Neural progenitor cell (in vitro differentiated cells): ENCODE measurements around the gene ANKRD12.

Experiments
- EZH2 ChIP-seq: fragments of 200-600 bp; sonication (generic); IDR thresholded peaks from 2 replicates; pipeline ENCODE4 v1.6.1; 2017; ENCODE audit warnings: antibody characterized with exemption, mild to moderate bottlenecking, moderate library complexity
- EZH2phosphoT487 ChIP-seq: fragments of 200-600 bp; sonication (generic); IDR thresholded peaks from 2 replicates; pipeline ENCODE4 v1.6.1; 2017; ENCODE audit warnings: antibody characterized with exemption
- TF ChIP-seq, protein P1 (sequence below): fragments of 200-600 bp; sonication (generic); IDR thresholded peaks from 2 replicates; pipeline ENCODE4 v1.5.1; 2017; ENCODE audit warnings: antibody characterized with exemption, mild to moderate bottlenecking

DNA sequence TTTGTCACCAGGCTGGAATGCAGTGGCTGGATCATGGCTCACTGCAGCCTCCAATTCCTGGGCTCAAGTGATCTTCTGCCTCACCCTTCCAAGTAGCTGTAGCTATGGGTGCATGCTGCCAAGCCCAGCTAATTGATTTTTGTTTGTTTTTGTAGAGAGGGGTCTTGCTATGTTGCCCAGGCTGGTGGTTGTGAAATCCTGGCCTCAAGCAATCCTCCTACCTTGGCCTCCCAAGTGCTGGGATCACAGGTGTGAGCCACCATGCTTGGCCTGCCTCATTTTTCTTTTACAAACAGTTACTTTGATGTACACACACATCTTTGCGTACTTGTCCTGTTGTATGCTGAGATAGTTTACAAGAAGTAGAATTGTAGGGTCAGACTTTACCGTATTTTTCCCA lies 13.1 kb upstream of the ANKRD12 start:
- TF ChIP-seq, protein P1, sequence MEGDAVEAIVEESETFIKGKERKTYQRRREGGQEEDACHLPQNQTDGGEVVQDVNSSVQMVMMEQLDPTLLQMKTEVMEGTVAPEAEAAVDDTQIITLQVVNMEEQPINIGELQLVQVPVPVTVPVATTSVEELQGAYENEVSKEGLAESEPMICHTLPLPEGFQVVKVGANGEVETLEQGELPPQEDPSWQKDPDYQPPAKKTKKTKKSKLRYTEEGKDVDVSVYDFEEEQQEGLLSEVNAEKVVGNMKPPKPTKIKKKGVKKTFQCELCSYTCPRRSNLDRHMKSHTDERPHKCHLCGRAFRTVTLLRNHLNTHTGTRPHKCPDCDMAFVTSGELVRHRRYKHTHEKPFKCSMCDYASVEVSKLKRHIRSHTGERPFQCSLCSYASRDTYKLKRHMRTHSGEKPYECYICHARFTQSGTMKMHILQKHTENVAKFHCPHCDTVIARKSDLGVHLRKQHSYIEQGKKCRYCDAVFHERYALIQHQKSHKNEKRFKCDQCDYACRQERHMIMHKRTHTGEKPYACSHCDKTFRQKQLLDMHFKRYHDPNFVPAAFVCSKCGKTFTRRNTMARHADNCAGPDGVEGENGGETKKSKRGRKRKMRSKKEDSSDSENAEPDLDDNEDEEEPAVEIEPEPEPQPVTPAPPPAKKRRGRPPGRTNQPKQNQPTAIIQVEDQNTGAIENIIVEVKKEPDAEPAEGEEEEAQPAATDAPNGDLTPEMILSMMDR: no peak
- no peak for TF ChIP-seq EZH2
- no peak for TF ChIP-seq EZH2phosphoT487
